Keratinocyte (primary cell): ENCODE data around the gene LRRC27. TPM values are rescaled to one million over a fixed set of nuclear protein-coding genes. Genes with fewer than 3 reads are reported as not detected.

ENCODE experiments used
- DNase-seq: peaks from one replicate; pipeline ENCODE4 v3.0.0-alpha.2; 2011; ENCODE audit warnings: low read depth, missing footprints, low spot score
- FAIRE-seq: peaks from 2 replicates; lab custom pipeline; 2011; peaks lifted over from hg19 to GRCh38; lab: Jason Lieb, UNC
- H2AFZ ChIP-seq: 2 replicates; pipeline ENCODE4 v1.6.0; 2012; ENCODE audit warnings: low read length, control low read depth, inconsistent platforms; ENCODE audit not compliant: control insufficient read depth
- H3K27ac ChIP-seq: 2 replicates; pipeline ENCODE4 v1.5.1; 2011; ENCODE audit warnings: low read length; ENCODE audit not compliant: control insufficient read depth, insufficient read depth
- H3K27me3 ChIP-seq: 3 replicates; pipeline ENCODE4 v1.6.0; 2011; ENCODE audit warnings: low read length; ENCODE audit not compliant: control insufficient read depth, insufficient read depth; ENCODE audit errors: extremely low read depth
- H3K36me3 ChIP-seq, 2 experiments: 2 replicates in 1 of 2; 3 replicates in 1 of 2; pipeline ENCODE4 v1.5.1; 2011; ENCODE audit warnings: low read length in 2 of 2, mild to moderate bottlenecking in 1 of 2; ENCODE audit not compliant: control insufficient read depth in 2 of 2, insufficient read depth in 2 of 2; ENCODE audit errors: extremely low read depth in 1 of 2
- H3K4me1 ChIP-seq: 3 replicates; pipeline ENCODE4 v1.5.1; 2011; ENCODE audit warnings: low read length; ENCODE audit not compliant: control insufficient read depth, insufficient read depth; ENCODE audit errors: extremely low read depth
- H3K4me2 ChIP-seq: 3 replicates; pipeline ENCODE4 v1.6.0; 2011; ENCODE audit warnings: low read depth, low read length; ENCODE audit not compliant: control insufficient read depth, insufficient read depth; ENCODE audit errors: extremely low read depth
- H3K4me3 ChIP-seq, 3 experiments: fragments of 200-600 bp in 1 of 3; sonication (generic) in 1 of 3; 2 replicates in 2 of 3; 3 replicates in 1 of 3; pipeline ENCODE4 v1.5.1; 2011 to 2016; ENCODE audit warnings: low read length in 3 of 3, mild to moderate bottlenecking in 3 of 3, control low read depth in 2 of 3, inconsistent platforms in 1 of 3, low read depth in 1 of 3, mixed read lengths in 1 of 3, mixed run types in 1 of 3, moderate library complexity in 1 of 3; ENCODE audit not compliant: control insufficient read depth in 2 of 3, insufficient read depth in 2 of 3; ENCODE audit errors: extremely low read depth in 1 of 3
- H3K79me2 ChIP-seq: 2 replicates; pipeline ENCODE4 v1.6.0; 2012; ENCODE audit warnings: low read length; ENCODE audit not compliant: control insufficient read depth, insufficient read depth
- H3K9ac ChIP-seq: 3 replicates; pipeline ENCODE4 v1.6.0; 2011; ENCODE audit warnings: low read length; ENCODE audit not compliant: control insufficient read depth, insufficient read depth; ENCODE audit errors: extremely low read depth
- H3K9me1 ChIP-seq: 3 replicates; pipeline ENCODE4 v1.6.0; 2011; ENCODE audit warnings: low read length; ENCODE audit not compliant: control insufficient read depth, insufficient read depth; ENCODE audit errors: extremely low read depth
- H3K9me3 ChIP-seq: 2 replicates; pipeline ENCODE4 v1.5.1; 2012; ENCODE audit warnings: low read depth, low read length; ENCODE audit not compliant: control insufficient read depth
- H4K20me1 ChIP-seq: 3 replicates; pipeline ENCODE4 v1.6.0; 2011; ENCODE audit warnings: low read length; ENCODE audit not compliant: control insufficient read depth, insufficient read depth; ENCODE audit errors: extremely low read depth
- EZH2 ChIP-seq: IDR thresholded peaks from one replicate; pipeline ENCODE4 v1.6.1; 2012; ENCODE audit warnings: inconsistent platforms, mild to moderate bottlenecking, low read length, moderate library complexity
- dilution Hi-C: fragments of 300-500 bp; cut with MboI; formaldehyde crosslinking; loops from one replicate; pipeline ENCODE4 v1.7.0; 2020; ENCODE audit warnings: low sequenced_read_pairs; ENCODE audit not compliant: extremely low pct_ligation_motif_present
- polyA plus RNA-seq, 5 experiments: library from polyadenylated mRNA; depleted of rRNA in 3 of 5; stranded (reverse) in 3 of 5; stranded (forward) in 1 of 5; unstranded in 1 of 5; fragments of >200 nt; gene quantifications; 1 replicate in 1 of 5; 2 replicates in 3 of 5; 3 replicates in 1 of 5; pipeline versions ENCODE4 v1.2.1 to v1.2.3, GENCODE V29; 2011 to 2012; ENCODE audit warnings: missing spikeins in 2 of 5, low read depth in 1 of 5, low replicate concordance in 1 of 5
- TF ChIP-seq, protein P1 (sequence below), 3 experiments: IDR thresholded peaks in 1 of 3; conservative IDR thresholded peaks in 1 of 3; optimal IDR thresholded peaks in 1 of 3; 2 replicates in 2 of 3; 3 replicates in 1 of 3; pipeline versions ENCODE3 to v1.5.1; 2011; ENCODE audit warnings: low read length in 3 of 3, mild to moderate bottlenecking in 3 of 3, moderate library complexity in 2 of 3, control low read depth in 1 of 3, inconsistent platforms in 1 of 3; ENCODE audit not compliant: insufficient read depth in 2 of 3; ENCODE audit errors: extremely low read depth in 1 of 3

LRRC27 gene
- polyA plus RNA-seq, 1 donor (not counting 4 experiments of a cell fraction or from before 2014, with no cell fraction given), result 3.0 TPM

DNA sequence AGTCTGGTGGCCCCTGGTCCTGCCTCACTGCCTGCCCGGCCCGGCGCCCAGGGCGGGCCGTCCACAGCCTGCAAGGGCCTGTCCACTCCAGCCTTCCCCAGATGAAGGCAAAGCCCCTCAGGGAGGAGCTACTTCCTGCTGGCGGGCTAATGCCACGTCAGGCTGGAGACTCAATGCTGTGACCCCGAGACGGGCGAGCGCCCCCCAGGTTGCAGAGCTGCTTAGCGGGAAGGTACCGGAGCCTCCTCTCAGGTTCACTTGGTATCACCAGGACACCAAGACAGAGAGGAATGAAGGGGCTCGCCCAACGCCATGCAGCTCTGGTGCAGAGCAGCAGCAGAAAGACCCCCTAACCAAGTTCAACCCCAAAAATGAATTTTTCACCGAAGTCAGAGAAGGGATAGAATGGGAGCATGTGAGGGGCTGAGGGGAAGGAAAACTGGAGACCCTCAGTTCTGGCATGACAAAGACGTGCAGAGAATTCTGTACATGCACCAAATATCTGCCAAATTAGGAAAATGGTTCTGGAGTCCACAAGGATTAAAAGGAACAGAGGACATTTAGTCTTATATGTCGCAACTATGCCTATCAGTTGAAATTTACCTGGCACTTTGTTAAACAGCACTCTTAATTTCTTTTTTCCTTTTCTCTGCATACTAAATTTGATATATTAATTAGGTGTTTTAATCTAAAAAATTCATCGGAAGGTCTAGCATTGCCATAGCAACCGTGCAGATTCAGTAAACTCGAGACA, 27.1 kb upstream of the LRRC27 start:
- Histone ChIP-seq H3K4me1 (no peaks in the 10 kb centered on the region), H2AFZ (no peak overlapping the region), H3K9me3 (no peaks in the 10 kb centered on the region), H4K20me1 (no peaks in the 10 kb centered on the region), H3K27me3 (peaks cover 34% of the 10 kb centered on the region), H3K4me2 (no peak overlapping the region), H3K79me2 (no peaks in the 10 kb centered on the region), H3K9me1 (no peaks in the 10 kb centered on the region), H3K4me3 (no peak overlapping the region), H3K36me3 (no peaks in the 10 kb centered on the region), H3K27ac (no peak overlapping the region), H3K9ac (no peak overlapping the region)
- TF ChIP-seq EZH2, result no peak
- TF ChIP-seq, protein P1, sequence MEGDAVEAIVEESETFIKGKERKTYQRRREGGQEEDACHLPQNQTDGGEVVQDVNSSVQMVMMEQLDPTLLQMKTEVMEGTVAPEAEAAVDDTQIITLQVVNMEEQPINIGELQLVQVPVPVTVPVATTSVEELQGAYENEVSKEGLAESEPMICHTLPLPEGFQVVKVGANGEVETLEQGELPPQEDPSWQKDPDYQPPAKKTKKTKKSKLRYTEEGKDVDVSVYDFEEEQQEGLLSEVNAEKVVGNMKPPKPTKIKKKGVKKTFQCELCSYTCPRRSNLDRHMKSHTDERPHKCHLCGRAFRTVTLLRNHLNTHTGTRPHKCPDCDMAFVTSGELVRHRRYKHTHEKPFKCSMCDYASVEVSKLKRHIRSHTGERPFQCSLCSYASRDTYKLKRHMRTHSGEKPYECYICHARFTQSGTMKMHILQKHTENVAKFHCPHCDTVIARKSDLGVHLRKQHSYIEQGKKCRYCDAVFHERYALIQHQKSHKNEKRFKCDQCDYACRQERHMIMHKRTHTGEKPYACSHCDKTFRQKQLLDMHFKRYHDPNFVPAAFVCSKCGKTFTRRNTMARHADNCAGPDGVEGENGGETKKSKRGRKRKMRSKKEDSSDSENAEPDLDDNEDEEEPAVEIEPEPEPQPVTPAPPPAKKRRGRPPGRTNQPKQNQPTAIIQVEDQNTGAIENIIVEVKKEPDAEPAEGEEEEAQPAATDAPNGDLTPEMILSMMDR (optimal IDR thresholded peaks at IDR 0.05 in 1 of 3, IDR thresholded peaks at IDR 0.05 in 1 of 3, conservative IDR thresholded peaks at IDR 0.05 in 1 of 3; ENCODE audit: extremely low read depth in 1 of 3, insufficient read depth in 2 of 3, low read length in 3 of 3), result no peak
- FAIRE-seq (no peak), DNase-seq (no peak)
- dilution Hi-C loops, result no loop called here

DNA sequence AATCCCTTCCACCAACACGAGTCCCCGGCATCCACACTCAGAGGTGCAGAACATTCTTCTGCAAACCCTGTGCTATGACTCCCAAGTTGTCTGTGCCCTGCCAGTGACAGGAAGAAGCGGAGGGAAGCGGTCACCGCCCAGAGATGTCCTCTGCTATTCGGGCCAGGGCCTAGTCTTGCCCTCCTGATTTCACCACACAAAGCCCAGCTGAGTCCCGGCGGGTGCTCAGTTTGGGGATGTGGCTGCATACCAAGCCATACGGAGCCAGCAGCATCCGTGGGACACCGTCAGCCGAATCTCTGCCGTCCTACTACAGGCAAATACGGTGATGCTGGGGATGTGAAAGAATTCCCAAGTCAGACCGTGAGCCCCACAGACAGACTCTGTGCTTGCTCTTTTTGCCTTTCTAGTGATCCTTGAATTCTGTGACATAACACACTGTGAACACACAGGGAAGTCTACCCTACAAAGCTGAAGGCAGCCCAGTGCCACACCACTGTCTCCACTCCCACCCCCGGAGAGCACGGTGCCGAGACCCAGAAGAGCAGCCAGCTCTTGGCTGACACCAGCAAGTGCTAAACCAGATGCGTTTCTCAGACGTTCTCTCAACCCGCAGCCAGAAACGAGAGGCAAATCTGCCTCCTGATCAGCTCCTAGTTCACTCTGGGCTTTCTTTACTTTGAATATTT, 26.2 kb upstream of the LRRC27 start:
- FAIRE-seq, result no peak
- dilution Hi-C loops, result no loop called here

More for the DNA sequence above, 26.2 kb upstream of the LRRC27 start:
- no peaks in the 10 kb centered on the region for H4K20me1 ChIP-seq
- peaks cover 41% of the 10 kb centered on the region for H3K27me3 ChIP-seq
- TF ChIP-seq, protein P1 (optimal IDR thresholded peaks at IDR 0.05 in 1 of 3, IDR thresholded peaks at IDR 0.05 in 1 of 3, conservative IDR thresholded peaks at IDR 0.05 in 1 of 3; ENCODE audit: extremely low read depth in 1 of 3, insufficient read depth in 2 of 3, low read length in 3 of 3), result no peak
- TF ChIP-seq EZH2, result no peak
- H3K79me2 ChIP-seq, result no peaks in the 10 kb centered on the region
- H3K4me3 ChIP-seq, result no peak overlapping the region
- no peak overlapping the region for H3K27ac ChIP-seq
- no peak overlapping the region for H3K9ac ChIP-seq
- H3K4me2 ChIP-seq, result no peak overlapping the region
- no peak for DNase-seq
- no peaks in the 10 kb centered on the region for H3K9me1 ChIP-seq
- H3K4me1 ChIP-seq, result no peaks in the 10 kb centered on the region
- no peaks in the 10 kb centered on the region for H3K9me3 ChIP-seq
- no peak overlapping the region for H2AFZ ChIP-seq
- H3K36me3 ChIP-seq, result no peaks in the 10 kb centered on the region
